GM19455 (cell line): ENCODE measurements around the gene HOXD11.

ENCODE experiments used
- ATAC-seq: cut with Tn5 transposase; IDR thresholded peaks from one replicate; pipeline ENCODE4 v1.9.1; 2021; ENCODE audit not compliant: unreplicated experiment

HOXD11 gene

GRCh38 chr2:176081376-176081836 lies 25.7 kb upstream of the HOXD11 start:
- ATAC-seq = no peak

- no peak for ATAC-seq
These were observed 25.1 kb upstream of the HOXD11 start for GRCh38 chr2:176081837-176082524.

- ATAC-seq = no peak
These were observed 24.6 kb upstream of the HOXD11 start for GRCh38 chr2:176082525-176082823.

GRCh38 chr2:176082824-176083751 lies 24.0 kb upstream of the HOXD11 start:
- no peak for ATAC-seq

GRCh38 chr2:176083796-176084261 lies 23.3 kb upstream of the HOXD11 start, which contains the start of gene EVX2:
EVX2 (minus strand) TSS chr2:176083962; CDS start chr2:176083776, 186 bp downstream.
- ATAC-seq = no peak

GRCh38 chr2:176084611-176085119 lies 22.4 kb upstream of the HOXD11 start:
- ATAC-seq = no peak

GRCh38 chr2:176085120-176085788 lies 21.8 kb upstream of the HOXD11 start:
- ATAC-seq = no peak

- ATAC-seq = no peak
These were observed 21.0 kb upstream of the HOXD11 start for GRCh38 chr2:176085861-176086771.

GRCh38 chr2:176087330-176088047 lies 19.6 kb upstream of the HOXD11 start:
- no peak for ATAC-seq

- peak; percentile 71 for ATAC-seq
These were observed 18.8 kb upstream of the HOXD11 start for GRCh38 chr2:176088048-176088936.

- no peak for ATAC-seq
These were observed 17.9 kb upstream of the HOXD11 start for GRCh38 chr2:176088937-176089842.

- no peak for ATAC-seq
These were observed 17.2 kb upstream of the HOXD11 start for GRCh38 chr2:176089843-176090395.

GRCh38 chr2:176090862-176091261 lies 16.2 kb upstream of the HOXD11 start:
- no peak for ATAC-seq

GRCh38 chr2:176091329-176092258 lies 15.5 kb upstream of the HOXD11 start:
- ATAC-seq = no peak

- no peak for ATAC-seq
These were observed 14.6 kb upstream of the HOXD11 start, which contains the start of gene HOXD13 for GRCh38 chr2:176092270-176093144. HOXD13 (plus strand) TSS chr2:176092721; CDS start chr2:176092891, 170 bp downstream.
